ENCODE measurements around the gene TDRD6.

Gene TDRD6

GRCh38 chr6:46729787-46730326 lies 42.2 kb downstream of the TDRD6 start:
- H3K4me3 ChIP-seq (ENCODE audit: low read depth, low read length), result no peak overlapping the region
- TF ChIP-seq, protein P1, sequence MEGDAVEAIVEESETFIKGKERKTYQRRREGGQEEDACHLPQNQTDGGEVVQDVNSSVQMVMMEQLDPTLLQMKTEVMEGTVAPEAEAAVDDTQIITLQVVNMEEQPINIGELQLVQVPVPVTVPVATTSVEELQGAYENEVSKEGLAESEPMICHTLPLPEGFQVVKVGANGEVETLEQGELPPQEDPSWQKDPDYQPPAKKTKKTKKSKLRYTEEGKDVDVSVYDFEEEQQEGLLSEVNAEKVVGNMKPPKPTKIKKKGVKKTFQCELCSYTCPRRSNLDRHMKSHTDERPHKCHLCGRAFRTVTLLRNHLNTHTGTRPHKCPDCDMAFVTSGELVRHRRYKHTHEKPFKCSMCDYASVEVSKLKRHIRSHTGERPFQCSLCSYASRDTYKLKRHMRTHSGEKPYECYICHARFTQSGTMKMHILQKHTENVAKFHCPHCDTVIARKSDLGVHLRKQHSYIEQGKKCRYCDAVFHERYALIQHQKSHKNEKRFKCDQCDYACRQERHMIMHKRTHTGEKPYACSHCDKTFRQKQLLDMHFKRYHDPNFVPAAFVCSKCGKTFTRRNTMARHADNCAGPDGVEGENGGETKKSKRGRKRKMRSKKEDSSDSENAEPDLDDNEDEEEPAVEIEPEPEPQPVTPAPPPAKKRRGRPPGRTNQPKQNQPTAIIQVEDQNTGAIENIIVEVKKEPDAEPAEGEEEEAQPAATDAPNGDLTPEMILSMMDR (IDR thresholded peaks at IDR 0.05; ENCODE audit: insufficient read depth, low read depth, low read length, missing control alignments), result no peak
- DNase-seq (ENCODE audit: low read depth), result no peak

- no peak for DNase-seq (ENCODE audit: low read depth)
- H3K4me3 ChIP-seq (ENCODE audit: low read depth, low read length), result no peak overlapping the region
- TF ChIP-seq, protein P1 (IDR thresholded peaks at IDR 0.05; ENCODE audit: insufficient read depth, low read depth, low read length, missing control alignments), result no peak
Observed at GRCh38 chr6:46730921-46731461, 43.3 kb downstream of the TDRD6 start.

GRCh38 chr6:46733341-46733801 lies 45.7 kb downstream of the TDRD6 start:
- H3K4me3 ChIP-seq (ENCODE audit: low read depth, low read length), result no peak overlapping the region
- TF ChIP-seq, protein P1 (IDR thresholded peaks at IDR 0.05; ENCODE audit: insufficient read depth, low read depth, low read length, missing control alignments), result no peak
- no peak for DNase-seq (ENCODE audit: low read depth)

DNA sequence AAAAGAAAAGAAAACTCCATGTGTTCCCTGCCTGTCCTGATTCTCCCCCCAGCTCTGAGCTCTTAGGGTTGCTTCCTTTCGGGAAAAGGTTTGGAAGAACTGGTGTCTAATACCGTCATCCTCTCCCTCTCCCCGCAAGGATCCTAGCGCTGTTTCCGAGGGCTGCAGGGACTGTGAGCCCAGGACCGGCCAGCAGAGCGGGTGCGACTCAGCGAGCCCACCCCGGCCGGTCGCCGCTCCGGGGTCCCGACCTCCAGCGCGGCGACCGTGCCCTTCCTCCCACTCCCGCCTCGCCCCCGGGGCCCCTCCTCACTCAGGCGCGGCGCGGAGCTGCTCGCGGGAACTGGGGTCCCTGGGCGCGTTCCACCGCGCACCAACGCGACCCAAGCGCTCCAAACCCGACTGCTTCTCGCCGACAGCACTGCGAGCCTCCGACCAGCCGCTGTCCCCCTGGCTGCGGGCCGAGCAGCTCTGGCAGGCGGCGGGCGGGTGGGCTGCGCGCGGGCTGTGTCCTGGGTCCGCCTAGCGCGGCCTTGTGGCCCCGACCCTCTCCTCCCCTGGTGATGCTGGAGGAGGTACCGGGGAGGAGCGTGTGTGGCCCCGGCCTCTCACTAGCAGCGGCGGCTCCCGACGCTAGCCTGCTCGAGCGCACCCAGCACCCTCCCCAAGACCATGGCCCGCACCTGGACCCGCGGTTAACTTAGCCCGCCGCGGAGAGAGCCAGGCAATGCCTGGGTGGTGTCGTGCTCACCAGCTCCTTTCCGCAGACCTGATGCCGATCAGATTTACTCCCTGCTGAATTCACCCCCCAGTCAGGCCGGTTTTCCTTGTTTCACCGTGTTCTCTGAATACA lies 47.4 kb downstream of the TDRD6 start, which contains the start of gene PLA2G7:
PLA2G7 (minus strand) TSS at position 509 of the 853 bp plus-strand sequence. CDS start 12,484 bp downstream, outside the sequence.
- TF ChIP-seq, protein P1 (IDR thresholded peaks at IDR 0.05; ENCODE audit: insufficient read depth, low read depth, low read length, missing control alignments), result no peak
- no peak for DNase-seq (ENCODE audit: low read depth)

DNA sequence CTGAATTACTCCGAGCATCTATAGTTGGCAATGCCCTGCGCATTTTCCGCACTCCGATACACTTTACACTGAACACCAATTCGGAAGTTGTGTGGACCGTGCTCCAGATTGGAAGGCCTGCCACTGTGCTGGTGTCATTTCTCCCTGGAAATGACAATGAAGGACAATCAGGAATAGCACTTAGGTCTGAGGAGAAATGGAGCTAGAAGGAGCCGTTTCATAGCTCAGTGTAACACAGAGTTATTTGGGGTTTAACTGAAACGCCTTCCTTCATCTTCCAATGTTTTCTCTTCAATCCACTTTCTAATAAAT lies 48.0 kb downstream of the TDRD6 start:
- DNase-seq (ENCODE audit: low read depth), result no peak
- H3K4me3 ChIP-seq (ENCODE audit: low read depth, low read length), result no peak overlapping the region
- TF ChIP-seq, protein P1 (IDR thresholded peaks at IDR 0.05; ENCODE audit: insufficient read depth, low read depth, low read length, missing control alignments), result no peak

More for the DNA sequence above, 47.4 kb downstream of the TDRD6 start, which contains the start of gene PLA2G7:
- H3K4me3 ChIP-seq (ENCODE audit: low read depth, low read length), result no peak within 1 kb of the TSS

DNA sequence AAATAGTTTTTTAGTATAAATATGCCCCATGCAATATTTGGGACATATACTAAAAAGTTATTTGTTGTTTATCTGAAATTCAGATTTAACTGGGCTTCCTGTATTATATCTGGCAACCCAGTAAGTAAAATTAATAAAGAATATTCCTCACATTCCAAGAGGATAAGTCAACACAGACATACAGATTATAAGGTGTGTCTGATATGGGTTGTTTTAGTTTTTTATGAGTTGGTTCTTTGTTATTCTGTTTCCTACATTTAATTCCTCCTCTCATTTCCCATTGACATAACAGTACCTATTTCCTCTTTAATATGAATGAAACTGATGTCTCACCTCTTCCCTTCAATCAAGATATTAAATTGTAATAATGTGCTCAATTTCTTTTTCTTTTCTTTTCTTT lies 49.2 kb downstream of the TDRD6 start:
- no peak for DNase-seq (ENCODE audit: low read depth)
- TF ChIP-seq, protein P1 (IDR thresholded peaks at IDR 0.05; ENCODE audit: insufficient read depth, low read depth, low read length, missing control alignments), result no peak
- no peak overlapping the region for H3K4me3 ChIP-seq (ENCODE audit: low read depth, low read length)

All from GM12865 (cell line).